Neural cell (in vitro differentiated cells): ENCODE data around the gene BNC2. TPM values are rescaled to one million over a fixed set of nuclear protein-coding genes. Genes with fewer than 3 reads are reported as not detected.

ENCODE experiments used
- H2AFZ ChIP-seq: fragments of 200-600, 300-800 bp; sonication (generic), shearing (Covaris generic); 2 replicates; pipeline ENCODE4 v1.6.0; 2014; ENCODE audit warnings: low read depth, mild to moderate bottlenecking, antibody characterized with exemption, low read length, moderate library complexity
- H3F3A ChIP-seq: fragments of 200-600 bp; shearing (Covaris generic); 2 replicates; pipeline ENCODE4 v1.6.1; 2016; ENCODE audit warnings: mild to moderate bottlenecking, moderate library complexity, mixed read lengths, antibody characterized with exemption, low read length; ENCODE audit not compliant: insufficient read depth, poor library complexity, severe bottlenecking
- H3K27ac ChIP-seq: fragments of 200-600, 300-800 bp; sonication (generic), shearing (Covaris generic); 2 replicates; pipeline ENCODE4 v1.5.1; 2014; ENCODE audit warnings: mild to moderate bottlenecking, low read length, moderate library complexity
- H3K27me3 ChIP-seq: fragments of 300-800, 200-600 bp; sonication (generic), shearing (Covaris generic); 2 replicates; pipeline ENCODE4 v1.6.0; 2014; ENCODE audit warnings: mild to moderate bottlenecking, low read depth, low read length, moderate library complexity; ENCODE audit not compliant: insufficient read depth
- H3K36me3 ChIP-seq: fragments of 300-800, 200-600 bp; sonication (generic), shearing (Covaris generic); 2 replicates; pipeline ENCODE4 v1.5.1; 2014; ENCODE audit warnings: mild to moderate bottlenecking, antibody characterized with exemption, low read length, moderate library complexity; ENCODE audit not compliant: insufficient read depth
- H3K4me2 ChIP-seq: fragments of 300-800, 200-600 bp; sonication (generic), shearing (Covaris generic); 2 replicates; pipeline ENCODE4 v1.6.0; 2014; ENCODE audit warnings: mild to moderate bottlenecking, low read length
- H3K4me3 ChIP-seq: fragments of 300-800, 200-600 bp; sonication (generic), shearing (Covaris generic); 2 replicates; pipeline ENCODE4 v1.5.1; 2014; ENCODE audit warnings: mild to moderate bottlenecking, low read length, moderate library complexity
- H3K79me2 ChIP-seq: fragments of 200-600 bp; shearing (Covaris generic); replicated peaks from 2 replicates; pipeline ENCODE4 v1.6.0; 2014; ENCODE audit warnings: mild to moderate bottlenecking, low read length, moderate library complexity; ENCODE audit not compliant: insufficient read depth
- H3K9ac ChIP-seq: fragments of 300-800, 200-600 bp; sonication (generic), shearing (Covaris generic); 2 replicates; pipeline ENCODE4 v1.6.1; 2016; ENCODE audit warnings: mild to moderate bottlenecking, low read length, mixed read lengths
- H3K9me2 ChIP-seq: fragments of 200-600 bp; shearing (Covaris generic); 2 replicates; pipeline ENCODE4 v1.6.1; 2016; ENCODE audit warnings: mild to moderate bottlenecking, low read length, mixed read lengths; ENCODE audit not compliant: insufficient read depth
- H3K9me3 ChIP-seq: fragments of 200-600, 300-800 bp; sonication (generic), shearing (Covaris generic); 2 replicates; pipeline ENCODE4 v1.6.1; 2016; ENCODE audit warnings: mild to moderate bottlenecking, mixed run types, low read length, moderate library complexity, mixed read lengths
- H4K20me1 ChIP-seq: fragments of 200-600 bp; shearing (Covaris generic); 2 replicates; pipeline ENCODE4 v1.6.1; 2016; ENCODE audit warnings: mild to moderate bottlenecking, mixed run types; ENCODE audit not compliant: insufficient read depth
- EP300 ChIP-seq: fragments of 450-650 bp; conservative IDR thresholded peaks from 2 replicates; pipeline ENCODE4 v1.6.1; 2014; ENCODE audit warnings: antibody characterized with exemption, mild to moderate bottlenecking, moderate library complexity; ENCODE audit not compliant: poor library complexity, severe bottlenecking
- EZH2 ChIP-seq: fragments of 200-600, 300-800 bp; shearing (Covaris generic), sonication (generic); IDR thresholded peaks from 2 replicates; pipeline ENCODE4 v1.6.1; 2014; ENCODE audit warnings: antibody characterized with exemption, low read length, borderline replicate concordance, mild to moderate bottlenecking; ENCODE audit not compliant: insufficient read depth, poor library complexity, severe bottlenecking
- MXI1 ChIP-seq: fragments of 450-650 bp; conservative IDR thresholded peaks from 2 replicates; pipeline ENCODE4 v1.6.1; 2014; ENCODE audit warnings: antibody characterized with exemption, mild to moderate bottlenecking; ENCODE audit not compliant: poor library complexity, severe bottlenecking
- POLR2AphosphoS5 ChIP-seq: IDR thresholded peaks from 2 replicates; pipeline ENCODE4 v1.6.1; 2012
- RAD21 ChIP-seq: fragments of 450-650 bp; conservative IDR thresholded peaks from 2 replicates; pipeline ENCODE4 v1.6.1; 2014; ENCODE audit warnings: antibody characterized with exemption, mild to moderate bottlenecking, moderate library complexity
- SMC3 ChIP-seq: fragments of 450-650 bp; conservative IDR thresholded peaks from 2 replicates; pipeline ENCODE4 v1.6.1; 2014; ENCODE audit warnings: antibody characterized with exemption, mild to moderate bottlenecking, moderate library complexity; ENCODE audit not compliant: poor library complexity
- TAF1 ChIP-seq: IDR thresholded peaks from 2 replicates; pipeline ENCODE4 v1.6.1; 2012; ENCODE audit warnings: low read depth
- polyA plus RNA-seq: library from polyadenylated mRNA; depleted of rRNA; stranded (reverse); fragments of >200 nt; gene quantifications from 2 replicates; pipeline ENCODE4 v1.2.3, GENCODE V29; 2014
- TF ChIP-seq, protein P1 (sequence below): IDR thresholded peaks from 2 replicates; pipeline ENCODE4 v1.6.1; 2012; ENCODE audit warnings: borderline replicate concordance
- TF ChIP-seq, protein P2 (sequence below): fragments of 450-650 bp; IDR thresholded peaks from 2 replicates; pipeline ENCODE4 v1.5.1; 2014; ENCODE audit warnings: antibody characterized with exemption, mild to moderate bottlenecking, moderate library complexity; ENCODE audit not compliant: poor library complexity, severe bottlenecking

BNC2 gene
- polyA plus RNA-seq, 1 donor from 2014 or later: 1.3 TPM

DNA sequence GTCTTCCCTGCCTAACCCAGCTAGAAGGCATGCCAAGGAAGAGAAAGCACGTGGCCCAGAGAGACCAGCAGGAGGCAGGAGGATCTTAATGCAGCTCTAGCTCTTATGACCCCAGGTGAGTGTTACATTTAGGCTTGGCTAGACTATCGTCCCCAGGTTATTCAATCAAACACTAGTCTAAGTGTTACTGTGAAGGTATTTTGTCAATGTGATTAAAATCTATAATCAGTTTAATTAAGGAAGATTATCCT lies 483.7 kb downstream of the BNC2 start:
- Histone ChIP-seq H3K79me2 (no peaks in the 10 kb centered on the region), H3K36me3 (no peaks in the 10 kb centered on the region), H3F3A (no peaks in the 10 kb centered on the region), H3K27me3 (no peaks in the 10 kb centered on the region), H3K9me2 (no peaks in the 10 kb centered on the region), H2AFZ (no peak overlapping the region), H3K27ac (no peak overlapping the region), H3K4me3 (no peak overlapping the region), H4K20me1 (no peaks in the 10 kb centered on the region), H3K4me2 (no peak overlapping the region), H3K9me3 (no peaks in the 10 kb centered on the region), H3K9ac (no peak overlapping the region)
- no peak for TF ChIP-seq SMC3
- TF ChIP-seq EP300: no peak
- TF ChIP-seq, protein P1, sequence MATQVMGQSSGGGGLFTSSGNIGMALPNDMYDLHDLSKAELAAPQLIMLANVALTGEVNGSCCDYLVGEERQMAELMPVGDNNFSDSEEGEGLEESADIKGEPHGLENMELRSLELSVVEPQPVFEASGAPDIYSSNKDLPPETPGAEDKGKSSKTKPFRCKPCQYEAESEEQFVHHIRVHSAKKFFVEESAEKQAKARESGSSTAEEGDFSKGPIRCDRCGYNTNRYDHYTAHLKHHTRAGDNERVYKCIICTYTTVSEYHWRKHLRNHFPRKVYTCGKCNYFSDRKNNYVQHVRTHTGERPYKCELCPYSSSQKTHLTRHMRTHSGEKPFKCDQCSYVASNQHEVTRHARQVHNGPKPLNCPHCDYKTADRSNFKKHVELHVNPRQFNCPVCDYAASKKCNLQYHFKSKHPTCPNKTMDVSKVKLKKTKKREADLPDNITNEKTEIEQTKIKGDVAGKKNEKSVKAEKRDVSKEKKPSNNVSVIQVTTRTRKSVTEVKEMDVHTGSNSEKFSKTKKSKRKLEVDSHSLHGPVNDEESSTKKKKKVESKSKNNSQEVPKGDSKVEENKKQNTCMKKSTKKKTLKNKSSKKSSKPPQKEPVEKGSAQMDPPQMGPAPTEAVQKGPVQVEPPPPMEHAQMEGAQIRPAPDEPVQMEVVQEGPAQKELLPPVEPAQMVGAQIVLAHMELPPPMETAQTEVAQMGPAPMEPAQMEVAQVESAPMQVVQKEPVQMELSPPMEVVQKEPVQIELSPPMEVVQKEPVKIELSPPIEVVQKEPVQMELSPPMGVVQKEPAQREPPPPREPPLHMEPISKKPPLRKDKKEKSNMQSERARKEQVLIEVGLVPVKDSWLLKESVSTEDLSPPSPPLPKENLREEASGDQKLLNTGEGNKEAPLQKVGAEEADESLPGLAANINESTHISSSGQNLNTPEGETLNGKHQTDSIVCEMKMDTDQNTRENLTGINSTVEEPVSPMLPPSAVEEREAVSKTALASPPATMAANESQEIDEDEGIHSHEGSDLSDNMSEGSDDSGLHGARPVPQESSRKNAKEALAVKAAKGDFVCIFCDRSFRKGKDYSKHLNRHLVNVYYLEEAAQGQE: no peak
- no peak for TF ChIP-seq EZH2
- no peak for TF ChIP-seq TAF1
- TF ChIP-seq POLR2AphosphoS5: no peak
- TF ChIP-seq, protein P2, sequence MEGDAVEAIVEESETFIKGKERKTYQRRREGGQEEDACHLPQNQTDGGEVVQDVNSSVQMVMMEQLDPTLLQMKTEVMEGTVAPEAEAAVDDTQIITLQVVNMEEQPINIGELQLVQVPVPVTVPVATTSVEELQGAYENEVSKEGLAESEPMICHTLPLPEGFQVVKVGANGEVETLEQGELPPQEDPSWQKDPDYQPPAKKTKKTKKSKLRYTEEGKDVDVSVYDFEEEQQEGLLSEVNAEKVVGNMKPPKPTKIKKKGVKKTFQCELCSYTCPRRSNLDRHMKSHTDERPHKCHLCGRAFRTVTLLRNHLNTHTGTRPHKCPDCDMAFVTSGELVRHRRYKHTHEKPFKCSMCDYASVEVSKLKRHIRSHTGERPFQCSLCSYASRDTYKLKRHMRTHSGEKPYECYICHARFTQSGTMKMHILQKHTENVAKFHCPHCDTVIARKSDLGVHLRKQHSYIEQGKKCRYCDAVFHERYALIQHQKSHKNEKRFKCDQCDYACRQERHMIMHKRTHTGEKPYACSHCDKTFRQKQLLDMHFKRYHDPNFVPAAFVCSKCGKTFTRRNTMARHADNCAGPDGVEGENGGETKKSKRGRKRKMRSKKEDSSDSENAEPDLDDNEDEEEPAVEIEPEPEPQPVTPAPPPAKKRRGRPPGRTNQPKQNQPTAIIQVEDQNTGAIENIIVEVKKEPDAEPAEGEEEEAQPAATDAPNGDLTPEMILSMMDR: no peak
- no peak for TF ChIP-seq RAD21

DNA sequence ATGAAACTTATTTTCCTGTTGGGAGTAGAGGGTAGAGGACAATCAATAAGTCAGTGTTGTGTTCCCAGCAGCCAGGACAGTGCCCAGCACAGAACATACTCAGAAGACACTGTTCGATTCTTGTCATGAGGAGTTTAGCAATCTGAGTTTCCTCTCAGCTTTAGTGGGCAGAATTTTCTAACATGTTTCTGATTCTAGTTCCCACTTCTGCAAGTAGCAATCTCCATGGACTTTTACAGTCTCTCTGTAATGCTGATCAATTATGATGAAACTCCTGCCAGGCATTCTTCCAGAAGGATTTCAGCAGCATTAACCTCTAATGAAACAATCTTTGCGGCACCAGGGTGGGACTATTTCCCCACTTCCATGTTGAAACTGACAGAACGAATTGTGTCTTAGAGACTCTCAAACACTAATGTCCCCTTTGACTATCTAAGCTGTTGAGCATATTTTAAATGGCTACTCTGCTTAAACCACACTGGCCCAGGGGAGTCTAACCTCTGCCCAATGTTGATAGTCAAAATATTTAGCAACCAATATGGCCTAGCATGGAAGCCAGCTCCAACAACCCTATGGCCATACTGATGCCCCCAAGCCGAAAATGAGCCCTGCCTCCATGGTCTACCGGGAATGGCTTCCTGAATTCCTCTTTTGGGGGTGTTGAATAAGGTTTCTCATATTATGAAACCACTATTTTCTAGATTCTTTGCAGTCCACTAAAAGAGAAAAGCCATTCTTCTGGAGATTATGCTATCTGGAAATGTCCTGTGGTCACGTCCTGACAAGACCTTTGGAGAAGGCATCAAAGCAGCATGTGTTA lies 484.3 kb downstream of the BNC2 start:
- no peaks in the 10 kb centered on the region for H4K20me1 ChIP-seq
- no peak overlapping the region for H3K4me3 ChIP-seq
- no peak overlapping the region for H3K9ac ChIP-seq
- H3K9me2 ChIP-seq: no peaks in the 10 kb centered on the region
- no peak overlapping the region for H3K4me2 ChIP-seq
- H3K9me3 ChIP-seq: no peaks in the 10 kb centered on the region
- no peak overlapping the region for H2AFZ ChIP-seq
- H3K27me3 ChIP-seq: no peaks in the 10 kb centered on the region
- no peaks in the 10 kb centered on the region for H3F3A ChIP-seq
- H3K79me2 ChIP-seq: no peaks in the 10 kb centered on the region
- H3K27ac ChIP-seq: no peak overlapping the region
- H3K36me3 ChIP-seq: no peaks in the 10 kb centered on the region
- TF ChIP-seq EZH2: no peak
- no peak for TF ChIP-seq EP300
- TF ChIP-seq, protein P2: no peak
- TF ChIP-seq MXI1: no peak
- TF ChIP-seq SMC3: no peak
- TF ChIP-seq, protein P1: no peak
- TF ChIP-seq TAF1: no peak
- TF ChIP-seq RAD21: no peak
- TF ChIP-seq POLR2AphosphoS5: no peak
